Neural progenitor cell (in vitro differentiated cells): ENCODE results near the gene IRX4. TPM values are rescaled to one million over a fixed set of nuclear protein-coding genes. Genes with fewer than 3 reads are reported as not detected.
A peak's percentile ranks its signal among the peaks of the same experiment; 100 is the strongest.

Experiments
- DNase-seq: peaks from one replicate; pipeline ENCODE4 v3.0.0-alpha.2; 2016; ENCODE audit warnings: low spot score
- H2AFZ ChIP-seq: fragments of 200-600 bp; sonication (generic); replicated peaks from 2 replicates; pipeline ENCODE4 v1.6.1; 2016; ENCODE audit warnings: antibody characterized with exemption
- H3F3A ChIP-seq: fragments of 200-600 bp; sonication (generic); 2 replicates; pipeline ENCODE4 v1.6.1; 2016; ENCODE audit warnings: antibody characterized with exemption, low read depth
- H3K27ac ChIP-seq: fragments of 200-600 bp; sonication (generic); 2 replicates; pipeline ENCODE4 v1.5.1; 2016; ENCODE audit warnings: mild to moderate bottlenecking
- H3K27me3 ChIP-seq: fragments of 200-600 bp; sonication (generic); 2 replicates; pipeline ENCODE4 v1.6.1; 2016; ENCODE audit warnings: mild to moderate bottlenecking, moderate library complexity
- H3K36me3 ChIP-seq: fragments of 200-600 bp; sonication (generic); 2 replicates; pipeline ENCODE4 v1.5.1; 2016
- H3K4me1 ChIP-seq: fragments of 200-600 bp; sonication (generic); 2 replicates; pipeline ENCODE4 v1.6.1; 2016; ENCODE audit warnings: mixed run types
- H3K4me2 ChIP-seq: fragments of 200-600 bp; sonication (generic); 2 replicates; pipeline ENCODE4 v1.6.1; 2016
- H3K4me3 ChIP-seq: fragments of 200-600 bp; sonication (generic); 2 replicates; pipeline ENCODE4 v1.5.1; 2016
- H3K79me2 ChIP-seq: fragments of 200-600 bp; sonication (generic); 2 replicates; pipeline ENCODE4 v1.6.1; 2016; ENCODE audit warnings: low read depth
- H3K9ac ChIP-seq: fragments of 200-600 bp; sonication (generic); 2 replicates; pipeline ENCODE4 v1.6.1; 2016
- H3K9me3 ChIP-seq: fragments of 200-600 bp; sonication (generic); 2 replicates; pipeline ENCODE4 v1.5.1; 2016; ENCODE audit warnings: low read depth
- H4K20me1 ChIP-seq: fragments of 200-600 bp; sonication (generic); 2 replicates; pipeline ENCODE4 v1.6.1; 2016; ENCODE audit warnings: low read depth
- H3K27ac Mint-ChIP-seq: 3 replicates; pipeline ENCODE4 v1.8.0; 2021; ENCODE audit warnings: mixed read lengths
- H3K27me3 Mint-ChIP-seq: 2 replicates; pipeline ENCODE4 v1.8.0; 2022; ENCODE audit warnings: low read depth, mild to moderate bottlenecking, inconsistent platforms, moderate library complexity, mixed read lengths; ENCODE audit not compliant: insufficient read depth
- H3K36me3 Mint-ChIP-seq: 3 replicates; pipeline ENCODE4 v1.8.0; 2021; ENCODE audit warnings: mixed read lengths
- H3K4me1 Mint-ChIP-seq: 3 replicates; pipeline ENCODE4 v1.8.0; 2021; ENCODE audit warnings: mixed read lengths
- H3K4me3 Mint-ChIP-seq: 3 replicates; pipeline ENCODE4 v1.8.0; 2021; ENCODE audit warnings: mild to moderate bottlenecking, moderate library complexity, mixed read lengths
- H3K9me3 Mint-ChIP-seq: 3 replicates; pipeline ENCODE4 v1.8.0; 2020; ENCODE audit warnings: mixed read lengths
- CTCF ChIP-seq: fragments of 200-600 bp; sonication (generic); IDR thresholded peaks from 2 replicates; pipeline ENCODE4 v1.5.1; 2017; ENCODE audit warnings: antibody characterized with exemption, mild to moderate bottlenecking
- EZH2 ChIP-seq: fragments of 200-600 bp; sonication (generic); IDR thresholded peaks from 2 replicates; pipeline ENCODE4 v1.6.1; 2017; ENCODE audit warnings: antibody characterized with exemption, mild to moderate bottlenecking, moderate library complexity
- EZH2phosphoT487 ChIP-seq: fragments of 200-600 bp; sonication (generic); IDR thresholded peaks from 2 replicates; pipeline ENCODE4 v1.6.1; 2017; ENCODE audit warnings: antibody characterized with exemption
- total RNA-seq: library from RNA; depleted of rRNA; stranded (reverse); fragments of >200 nt; gene quantifications from 2 replicates; pipeline ENCODE4 v1.2.3, GENCODE V29; 2015; ENCODE audit warnings: low replicate concordance

IRX4 gene
- total RNA-seq, 1 donor from 2014 or later = not detected

GRCh38 chr5:1834721-1835429, 47.9 kb downstream of the IRX4 start:
- Histone ChIP-seq H3F3A (peaks cover 10% of the 10 kb centered on the region), H3K27me3 (peaks cover 10% of the 10 kb centered on the region), H3K4me3 (no peak overlapping the region), H3K27ac (no peak overlapping the region), H3K4me1 (peaks cover 30% of the 10 kb centered on the region), H3K79me2 (no peaks in the 10 kb centered on the region), H3K4me2 (peak overlapping the region; percentile 45), H4K20me1 (no peaks in the 10 kb centered on the region), H2AFZ (no peak overlapping the region), H3K36me3 (no peaks in the 10 kb centered on the region), H3K9me3 (no peaks in the 10 kb centered on the region), H3K9ac (no peak overlapping the region)
- no peaks in the 10 kb centered on the region for H3K9me3 Mint-ChIP-seq
- peaks cover 37% of the 10 kb centered on the region for H3K4me1 Mint-ChIP-seq
- H3K36me3 Mint-ChIP-seq = peaks cover 3% of the 10 kb centered on the region
- peak overlapping the region; percentile 44 for H3K27ac Mint-ChIP-seq
- TF ChIP-seq EZH2phosphoT487 (no peak), CTCF (no peak), EZH2 (no peak)
- peaks cover 18% of the 10 kb centered on the region for H3K27me3 Mint-ChIP-seq
- H3K4me3 Mint-ChIP-seq = no peak overlapping the region
- peak; percentile 52 for DNase-seq

GRCh38 chr5:1834022-1834551, 48.6 kb downstream of the IRX4 start:
- Histone ChIP-seq H3K9me3 (no peaks in the 10 kb centered on the region), H3F3A (peaks cover 10% of the 10 kb centered on the region), H3K4me2 (peak overlapping the region; percentile 45), H3K36me3 (no peaks in the 10 kb centered on the region), H4K20me1 (no peaks in the 10 kb centered on the region), H3K79me2 (no peaks in the 10 kb centered on the region), H3K27me3 (peaks cover 10% of the 10 kb centered on the region), H3K9ac (no peak overlapping the region), H3K4me1 (peaks cover 30% of the 10 kb centered on the region), H2AFZ (no peak overlapping the region), H3K27ac (no peak overlapping the region), H3K4me3 (no peak overlapping the region)
- TF ChIP-seq EZH2 = no peak
- TF ChIP-seq EZH2phosphoT487 = no peak
- TF ChIP-seq CTCF = no peak
- Mint-ChIP-seq H3K27me3 (peaks cover 14% of the 10 kb centered on the region), H3K36me3 (peaks cover 5% of the 10 kb centered on the region), H3K27ac (no peak overlapping the region), H3K9me3 (no peaks in the 10 kb centered on the region), H3K4me3 (no peak overlapping the region), H3K4me1 (peaks cover 37% of the 10 kb centered on the region)
- DNase-seq = peak; percentile 36

- Histone ChIP-seq H3K4me1 (peaks cover 30% of the 10 kb centered on the region), H3K9me3 (no peaks in the 10 kb centered on the region), H3F3A (peaks cover 10% of the 10 kb centered on the region), H3K4me2 (no peak overlapping the region), H4K20me1 (no peaks in the 10 kb centered on the region), H3K4me3 (no peak overlapping the region), H3K9ac (no peak overlapping the region), H3K27me3 (peaks cover 10% of the 10 kb centered on the region), H3K27ac (no peak overlapping the region), H3K79me2 (no peaks in the 10 kb centered on the region), H2AFZ (no peak overlapping the region), H3K36me3 (no peaks in the 10 kb centered on the region)
- TF ChIP-seq EZH2phosphoT487 (no peak), CTCF (no peak), EZH2 (no peak)
- peaks cover 12% of the 10 kb centered on the region for H3K27me3 Mint-ChIP-seq
- peaks cover 37% of the 10 kb centered on the region for H3K4me1 Mint-ChIP-seq
- H3K4me3 Mint-ChIP-seq = no peak overlapping the region
- peaks cover 5% of the 10 kb centered on the region for H3K36me3 Mint-ChIP-seq
- no peak for DNase-seq
- H3K9me3 Mint-ChIP-seq = no peaks in the 10 kb centered on the region
- H3K27ac Mint-ChIP-seq = no peak overlapping the region
Measured at GRCh38 chr5:1833264-1834021, 49.3 kb downstream of the IRX4 start.
